ENCODE data around the gene CSTPP1. TPM values are rescaled to one million over a fixed set of nuclear protein-coding genes. Genes with fewer than 3 reads are reported as not detected.
"Not testable (repeated sequence)": the region's sequence is repeated elsewhere in the genome, so short reads cannot be mapped to it uniquely, and the experiment has no call there.

CSTPP1 gene
- total RNA-seq, 1 donor from 2014 or later = 29.9 TPM

DNA sequence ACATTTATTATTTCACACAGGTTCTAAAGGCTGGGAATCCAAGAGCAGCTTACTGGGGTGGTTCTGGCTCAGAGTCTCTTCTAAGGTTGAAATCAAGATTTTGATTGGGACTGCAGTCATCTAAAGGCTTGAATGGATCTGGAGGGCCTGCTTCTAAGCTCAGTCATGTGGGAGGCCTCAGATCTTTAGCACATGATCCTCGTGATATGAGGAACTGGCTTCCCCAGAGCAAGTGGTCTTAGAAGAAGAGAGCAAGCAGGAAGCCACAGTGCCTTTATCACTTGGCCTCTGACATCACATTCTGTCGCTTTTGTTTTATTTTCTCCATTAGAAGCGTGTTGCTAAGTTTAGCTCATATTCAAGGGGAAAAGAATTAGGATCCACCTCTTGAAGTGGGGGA is 151.2 kb downstream of the CSTPP1 start:
- Mint-ChIP-seq H3K36me3 (ENCODE audit: low read depth) (no peaks in the 10 kb centered on the region), H3K27me3 (no peaks in the 10 kb centered on the region), H3K4me1 (no peaks in the 10 kb centered on the region), H3K27ac (no peak overlapping the region), H3K4me3 (no peak overlapping the region), H3K9me3 (no peaks in the 10 kb centered on the region)
- ChIA-PET POLR2A (no interaction called here), CTCF (no interaction called here)
- ATAC-seq (ENCODE audit: low read depth) (no peak), DNase-seq (no peak)
- intact Hi-C loops (cut with micrococcal nuclease) = no loop called here
- TF ChIP-seq, protein P1, sequence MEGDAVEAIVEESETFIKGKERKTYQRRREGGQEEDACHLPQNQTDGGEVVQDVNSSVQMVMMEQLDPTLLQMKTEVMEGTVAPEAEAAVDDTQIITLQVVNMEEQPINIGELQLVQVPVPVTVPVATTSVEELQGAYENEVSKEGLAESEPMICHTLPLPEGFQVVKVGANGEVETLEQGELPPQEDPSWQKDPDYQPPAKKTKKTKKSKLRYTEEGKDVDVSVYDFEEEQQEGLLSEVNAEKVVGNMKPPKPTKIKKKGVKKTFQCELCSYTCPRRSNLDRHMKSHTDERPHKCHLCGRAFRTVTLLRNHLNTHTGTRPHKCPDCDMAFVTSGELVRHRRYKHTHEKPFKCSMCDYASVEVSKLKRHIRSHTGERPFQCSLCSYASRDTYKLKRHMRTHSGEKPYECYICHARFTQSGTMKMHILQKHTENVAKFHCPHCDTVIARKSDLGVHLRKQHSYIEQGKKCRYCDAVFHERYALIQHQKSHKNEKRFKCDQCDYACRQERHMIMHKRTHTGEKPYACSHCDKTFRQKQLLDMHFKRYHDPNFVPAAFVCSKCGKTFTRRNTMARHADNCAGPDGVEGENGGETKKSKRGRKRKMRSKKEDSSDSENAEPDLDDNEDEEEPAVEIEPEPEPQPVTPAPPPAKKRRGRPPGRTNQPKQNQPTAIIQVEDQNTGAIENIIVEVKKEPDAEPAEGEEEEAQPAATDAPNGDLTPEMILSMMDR (IDR thresholded peaks at IDR 0.05) = no peak

DNA sequence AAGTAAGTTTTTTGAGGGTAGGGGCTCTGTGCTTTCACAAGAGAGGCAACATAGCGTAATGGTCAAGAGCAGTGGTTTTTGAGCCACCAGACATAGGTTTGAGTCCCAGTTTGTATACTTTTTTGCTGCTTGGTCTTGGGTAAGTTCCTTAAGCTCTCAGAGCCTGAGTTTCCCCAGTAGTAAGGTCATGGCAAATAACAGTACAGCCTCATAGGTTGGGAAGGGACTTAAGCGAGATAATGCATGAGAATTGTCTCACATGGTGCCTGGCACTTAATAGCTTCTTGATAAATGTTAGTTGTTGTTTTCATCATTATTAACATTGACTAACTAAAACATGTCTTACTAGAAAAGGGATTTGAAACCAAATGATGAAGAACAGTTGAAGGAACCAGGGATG is 157.0 kb downstream of the CSTPP1 start:
- Mint-ChIP-seq H3K9me3 (no peaks in the 10 kb centered on the region), H3K27ac (no peak overlapping the region), H3K4me1 (no peaks in the 10 kb centered on the region), H3K36me3 (ENCODE audit: low read depth) (no peaks in the 10 kb centered on the region), H3K4me3 (no peak overlapping the region), H3K27me3 (no peaks in the 10 kb centered on the region)
- intact Hi-C loops (cut with micrococcal nuclease) = no loop called here
- no peak for DNase-seq
- CTCF ChIA-PET = no interaction called here
- no peak for ATAC-seq (ENCODE audit: low read depth)
- TF ChIP-seq, protein P1 (IDR thresholded peaks at IDR 0.05) = no peak
- POLR2A ChIA-PET = no interaction called here

DNA sequence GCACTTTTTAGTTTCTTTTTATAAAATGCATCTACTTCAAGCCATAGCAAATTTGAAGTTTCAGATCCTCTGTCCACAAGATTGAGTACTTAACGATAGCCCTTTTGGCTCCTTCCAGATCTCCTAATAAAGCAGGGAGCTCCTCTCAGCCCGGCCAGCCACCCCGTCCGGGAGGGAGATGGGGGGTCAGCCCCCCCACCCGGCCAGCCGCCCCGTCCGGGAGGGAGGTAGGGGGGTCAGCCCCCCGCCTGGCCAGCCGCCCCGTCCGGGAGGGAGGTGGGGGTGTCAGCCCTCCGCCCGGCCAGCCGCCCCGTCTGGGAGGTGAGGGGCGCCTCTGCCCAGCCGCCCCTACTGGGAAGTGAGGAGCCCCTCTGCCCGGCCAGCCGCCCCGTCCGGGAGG is 160.3 kb downstream of the CSTPP1 start:
- H3K9me3 Mint-ChIP-seq; H3K4me3 Mint-ChIP-seq; H3K4me1 Mint-ChIP-seq; ATAC-seq (ENCODE audit: low read depth); POLR2A ChIA-PET; H3K27ac Mint-ChIP-seq; DNase-seq; H3K27me3 Mint-ChIP-seq; H3K36me3 Mint-ChIP-seq (ENCODE audit: low read depth); intact Hi-C loops (cut with micrococcal nuclease): not testable (repeated sequence)
- CTCF ChIA-PET = interaction anchor here (0.6 kb wide), 1 partner anchor 91 kb away, joined by 3 read pairs; no protein-coding TSS in a partner anchor

DNA sequence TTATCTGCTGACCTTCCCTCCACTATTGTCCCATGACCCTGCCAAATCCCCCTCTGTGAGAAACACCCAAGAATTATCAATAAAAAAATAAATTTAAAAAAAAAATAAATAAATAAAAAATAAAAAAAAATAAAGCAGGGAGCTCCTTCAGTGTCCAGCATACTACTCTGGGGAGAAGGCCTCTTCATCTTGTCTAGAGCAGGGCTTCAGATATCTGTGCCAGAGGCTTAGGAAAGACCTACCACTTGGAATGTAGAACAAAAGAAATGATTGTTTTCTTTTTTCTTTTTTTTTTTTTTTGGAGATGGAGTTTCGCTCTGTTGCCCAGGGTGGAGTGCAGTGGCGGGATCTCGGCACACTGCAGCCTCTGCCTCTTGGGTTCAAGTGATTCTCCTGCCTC is 161.7 kb downstream of the CSTPP1 start:
- H3K27me3 Mint-ChIP-seq; intact Hi-C loops (cut with micrococcal nuclease); POLR2A ChIA-PET; H3K27ac Mint-ChIP-seq; H3K9me3 Mint-ChIP-seq; DNase-seq; H3K4me3 Mint-ChIP-seq; CTCF ChIA-PET; ATAC-seq (ENCODE audit: low read depth); H3K36me3 Mint-ChIP-seq (ENCODE audit: low read depth); H3K4me1 Mint-ChIP-seq: not testable (repeated sequence)

DNA sequence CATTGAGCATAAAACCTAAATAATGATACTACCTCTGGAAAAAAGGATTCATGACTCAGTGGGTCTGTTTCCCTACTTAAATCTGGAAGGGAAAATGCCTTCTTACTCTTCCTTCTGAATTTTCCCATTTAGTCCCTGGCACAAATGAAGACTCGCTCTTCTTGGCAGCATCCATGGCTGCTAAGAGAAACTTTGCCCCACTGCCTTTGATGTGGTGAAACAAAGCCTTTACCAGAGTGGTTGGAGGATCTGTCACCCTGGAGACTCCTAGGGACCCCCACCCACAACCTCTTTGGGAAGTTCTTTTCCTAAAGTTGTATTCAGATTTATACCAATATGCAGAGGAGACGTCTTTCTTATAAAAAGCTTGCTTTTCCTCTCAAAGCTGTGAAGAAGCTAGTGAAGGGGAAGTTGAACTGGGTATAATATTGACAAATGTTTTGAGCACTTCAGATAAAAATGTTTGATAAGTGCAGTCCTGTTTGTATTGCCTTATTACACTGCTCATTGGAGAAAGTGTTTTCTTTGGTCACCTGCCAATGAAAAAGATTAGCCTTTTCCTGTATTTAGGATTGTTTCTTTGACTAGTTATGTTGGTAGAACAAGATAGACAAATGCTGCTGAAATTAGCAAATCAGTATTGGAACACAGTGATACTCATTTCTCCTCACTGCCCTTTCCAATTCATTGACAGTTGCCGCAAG is 162.8 kb downstream of the CSTPP1 start:
- TF ChIP-seq, protein P1 (IDR thresholded peaks at IDR 0.05) = no peak
- ATAC-seq (ENCODE audit: low read depth) (no peak), DNase-seq (no peak)
- POLR2A ChIA-PET = no interaction called here
- intact Hi-C loops (cut with micrococcal nuclease) = no loop called here
- Mint-ChIP-seq H3K27ac (no peak overlapping the region), H3K4me1 (no peaks in the 10 kb centered on the region), H3K36me3 (ENCODE audit: low read depth) (no peaks in the 10 kb centered on the region), H3K27me3 (no peaks in the 10 kb centered on the region), H3K4me3 (no peak overlapping the region), H3K9me3 (no peaks in the 10 kb centered on the region)
- CTCF ChIA-PET = no interaction called here

DNA sequence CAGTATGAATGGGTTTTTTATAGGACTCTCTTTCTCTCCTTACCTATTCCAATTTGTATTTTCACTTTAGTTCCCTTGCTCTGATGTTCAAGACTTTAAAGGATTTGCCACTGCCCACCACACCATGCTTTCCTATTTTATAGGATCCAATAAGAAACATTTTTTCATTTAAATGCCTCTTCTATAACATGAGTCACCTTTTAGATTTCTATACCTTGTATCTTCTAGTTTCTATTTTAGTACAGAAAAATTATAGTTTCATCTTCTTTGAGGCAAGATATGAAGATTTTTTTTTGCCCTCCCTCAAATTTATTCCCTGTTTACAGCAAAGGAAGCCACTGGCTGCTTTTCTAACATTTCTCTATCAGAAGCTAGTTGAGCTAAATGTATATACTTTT is 163.4 kb downstream of the CSTPP1 start:
- intact Hi-C loops (cut with micrococcal nuclease) = no loop called here
- TF ChIP-seq, protein P1 (IDR thresholded peaks at IDR 0.05) = no peak
- Mint-ChIP-seq H3K36me3 (ENCODE audit: low read depth) (no peaks in the 10 kb centered on the region), H3K27ac (no peak overlapping the region), H3K4me3 (no peak overlapping the region), H3K9me3 (no peaks in the 10 kb centered on the region), H3K27me3 (no peaks in the 10 kb centered on the region), H3K4me1 (no peaks in the 10 kb centered on the region)
- ATAC-seq (ENCODE audit: low read depth) (no peak), DNase-seq (no peak)
- POLR2A ChIA-PET = no interaction called here
- CTCF ChIA-PET = no interaction called here
